Fibroblast of mammary gland (primary cell): Measurements from ENCODE around the gene TOMM20.

Experiments used
- DNase-seq: peaks from one replicate; pipeline ENCODE4 v3.0.0-alpha.2; 2010; ENCODE audit warnings: low read depth
- H3K4me3 ChIP-seq: 2 replicates; pipeline ENCODE4 v1.5.1; 2011; ENCODE audit warnings: low read depth, mild to moderate bottlenecking, low read length, moderate library complexity; ENCODE audit not compliant: control insufficient read depth
- CTCF ChIP-seq: conservative IDR thresholded peaks from 2 replicates; pipeline ENCODE4 v1.5.1; 2011; ENCODE audit warnings: low read depth, low read length, inconsistent platforms; ENCODE audit not compliant: control insufficient read depth, insufficient read depth

Gene TOMM20

GRCh38 chr1:235128456-235129328, at the start of gene TOMM20:
TOMM20 (minus strand) TSS chr1:235128837; CDS start chr1:235128715, 122 bp downstream.
- no peak for TF ChIP-seq CTCF
- peak within 1 kb of the TSS; percentile 98 for H3K4me3 ChIP-seq

GRCh38 chr1:235176486-235176885, 47.8 kb upstream of the TOMM20 start:
- H3K4me3 ChIP-seq: no peak overlapping the region
- no peak for TF ChIP-seq CTCF
- no peak for DNase-seq

More at GRCh38 chr1:235128456-235129328, at the start of gene TOMM20:
- DNase-seq: peak; percentile 98

GRCh38 chr1:235169986-235170385, 41.3 kb upstream of the TOMM20 start:
- DNase-seq: no peak
- no peak for TF ChIP-seq CTCF
- no peak overlapping the region for H3K4me3 ChIP-seq

- H3K4me3 ChIP-seq: no peak overlapping the region
- no peak for DNase-seq
Measured at GRCh38 chr1:235168375-235168774, 39.7 kb upstream of the TOMM20 start.

GRCh38 chr1:235161685-235162327, 33.2 kb upstream of the TOMM20 start:
- no peak for DNase-seq
- no peak for TF ChIP-seq CTCF
- peak overlapping the region; percentile 95 for H3K4me3 ChIP-seq

More at GRCh38 chr1:235168375-235168774, 39.7 kb upstream of the TOMM20 start:
- no peak for TF ChIP-seq CTCF

- H3K4me3 ChIP-seq: peak within 1 kb of the TSS; percentile 95
- TF ChIP-seq CTCF: no peak
- DNase-seq: peak; percentile 86
Measured at GRCh38 chr1:235160957-235161684, 32.5 kb upstream of the TOMM20 start, which contains the start of gene RBM34. RBM34 (minus strand) TSS chr1:235161250; CDS start chr1:235161226, 24 bp downstream.
